ENCODE measurements around the gene CROCC. TPM values are rescaled to one million over a fixed set of nuclear protein-coding genes. Genes with fewer than 3 reads are reported as not detected.

CROCC gene
- total RNA-seq, 1 donor from 2014 or later: 6.8 TPM

GRCh38 chr1:16992102-16992501 lies 70.4 kb downstream of the CROCC start:
- no peaks in the 10 kb centered on the region for H3K9me3 ChIP-seq (ENCODE audit: control insufficient read depth in 3 of 3, low read length in 3 of 3)
- H3K4me3 ChIP-seq (ENCODE audit: low read length in 3 of 3): no peak overlapping the region
- H3K4me1 ChIP-seq (ENCODE audit: control insufficient read depth in 3 of 3, insufficient read depth in 3 of 3, low read length in 3 of 3): no peaks in the 10 kb centered on the region
- no peak overlapping the region for H3K27ac ChIP-seq (ENCODE audit: low read depth, low read length)
- no peaks in the 10 kb centered on the region for H3K27me3 ChIP-seq (ENCODE audit: control insufficient read depth in 3 of 3, insufficient read depth in 3 of 3, low read length in 3 of 3)
- peaks cover 26 to 47% (median 38%) of the 10 kb centered on the region in 3 donors for H3K36me3 ChIP-seq (ENCODE audit: control insufficient read depth in 3 of 3, insufficient read depth in 3 of 3, low read length in 3 of 3)
- H3K9ac ChIP-seq (ENCODE audit: low read depth in 1 of 3, low read length in 3 of 3): no peak overlapping the region

- H3K4me1 ChIP-seq (ENCODE audit: control insufficient read depth in 3 of 3, insufficient read depth in 3 of 3, low read length in 3 of 3): no peaks in the 10 kb centered on the region
- no peak overlapping the region for H3K4me3 ChIP-seq (ENCODE audit: low read length in 3 of 3)
- no peaks in the 10 kb centered on the region for H3K27me3 ChIP-seq (ENCODE audit: control insufficient read depth in 3 of 3, insufficient read depth in 3 of 3, low read length in 3 of 3)
- H3K36me3 ChIP-seq (ENCODE audit: control insufficient read depth in 3 of 3, insufficient read depth in 3 of 3, low read length in 3 of 3): peaks cover 22 to 42% (median 33%) of the 10 kb centered on the region in 3 donors
- H3K27ac ChIP-seq (ENCODE audit: low read depth, low read length): no peak overlapping the region
- no peak overlapping the region for H3K9ac ChIP-seq (ENCODE audit: low read depth in 1 of 3, low read length in 3 of 3)
- H3K9me3 ChIP-seq (ENCODE audit: control insufficient read depth in 3 of 3, low read length in 3 of 3): no peaks in the 10 kb centered on the region
These were observed 70.9 kb downstream of the CROCC start for GRCh38 chr1:16992675-16993074.

GRCh38 chr1:16993521-16994038 lies 71.8 kb downstream of the CROCC start:
- no peaks in the 10 kb centered on the region for H3K27me3 ChIP-seq (ENCODE audit: control insufficient read depth in 3 of 3, insufficient read depth in 3 of 3, low read length in 3 of 3)
- H3K9ac ChIP-seq (ENCODE audit: low read depth in 1 of 3, low read length in 3 of 3): no peak overlapping the region
- H3K36me3 ChIP-seq (ENCODE audit: control insufficient read depth in 3 of 3, insufficient read depth in 3 of 3, low read length in 3 of 3): peaks cover 23 to 40% (median 34%) of the 10 kb centered on the region in 3 donors
- no peak overlapping the region for H3K27ac ChIP-seq (ENCODE audit: low read depth, low read length)
- H3K4me1 ChIP-seq (ENCODE audit: control insufficient read depth in 3 of 3, insufficient read depth in 3 of 3, low read length in 3 of 3): no peaks in the 10 kb centered on the region
- no peaks in the 10 kb centered on the region for H3K9me3 ChIP-seq (ENCODE audit: control insufficient read depth in 3 of 3, low read length in 3 of 3)
- H3K4me3 ChIP-seq (ENCODE audit: low read length in 3 of 3): no peak overlapping the region

- H3K27ac ChIP-seq (ENCODE audit: low read depth, low read length): no peak overlapping the region
- no peak overlapping the region for H3K4me3 ChIP-seq (ENCODE audit: low read length in 3 of 3)
- H3K4me1 ChIP-seq (ENCODE audit: control insufficient read depth in 3 of 3, insufficient read depth in 3 of 3, low read length in 3 of 3): no peaks in the 10 kb centered on the region
- no peaks in the 10 kb centered on the region for H3K27me3 ChIP-seq (ENCODE audit: control insufficient read depth in 3 of 3, insufficient read depth in 3 of 3, low read length in 3 of 3)
- H3K9me3 ChIP-seq (ENCODE audit: control insufficient read depth in 3 of 3, low read length in 3 of 3): no peaks in the 10 kb centered on the region
- H3K36me3 ChIP-seq (ENCODE audit: control insufficient read depth in 3 of 3, insufficient read depth in 3 of 3, low read length in 3 of 3): peaks cover 28 to 38% (median 35%) of the 10 kb centered on the region in 3 donors
- no peak overlapping the region for H3K9ac ChIP-seq (ENCODE audit: low read depth in 1 of 3, low read length in 3 of 3)
These were observed 75.1 kb downstream of the CROCC start for GRCh38 chr1:16996845-16997244.

- H3K4me3 ChIP-seq (ENCODE audit: low read length in 3 of 3): no peak overlapping the region
- no peaks in the 10 kb centered on the region for H3K9me3 ChIP-seq (ENCODE audit: control insufficient read depth in 3 of 3, low read length in 3 of 3)
- H3K27me3 ChIP-seq (ENCODE audit: control insufficient read depth in 3 of 3, insufficient read depth in 3 of 3, low read length in 3 of 3): no peaks in the 10 kb centered on the region
- no peaks in the 10 kb centered on the region for H3K4me1 ChIP-seq (ENCODE audit: control insufficient read depth in 3 of 3, insufficient read depth in 3 of 3, low read length in 3 of 3)
- no peak overlapping the region for H3K27ac ChIP-seq (ENCODE audit: low read depth, low read length)
- H3K36me3 ChIP-seq (ENCODE audit: control insufficient read depth in 3 of 3, insufficient read depth in 3 of 3, low read length in 3 of 3): peaks cover 40 to 43% (median 42%) of the 10 kb centered on the region in 3 donors
- H3K9ac ChIP-seq (ENCODE audit: low read depth in 1 of 3, low read length in 3 of 3): no peak overlapping the region
These were observed 76.9 kb downstream of the CROCC start for GRCh38 chr1:16998589-16998988.

- Histone ChIP-seq H3K27me3 (ENCODE audit: control insufficient read depth in 3 of 3, insufficient read depth in 3 of 3, low read length in 3 of 3) (no peaks in the 10 kb centered on the region), H3K9ac (ENCODE audit: low read depth in 1 of 3, low read length in 3 of 3) (no peak overlapping the region), H3K4me3 (ENCODE audit: low read length in 3 of 3) (no peak overlapping the region), H3K36me3 (ENCODE audit: control insufficient read depth in 3 of 3, insufficient read depth in 3 of 3, low read length in 3 of 3) (peaks cover 48 to 53% (median 52%) of the 10 kb centered on the region in 3 donors), H3K27ac (ENCODE audit: low read depth, low read length) (no peak overlapping the region), H3K4me1 (ENCODE audit: control insufficient read depth in 3 of 3, insufficient read depth in 3 of 3, low read length in 3 of 3) (no peaks in the 10 kb centered on the region), H3K9me3 (ENCODE audit: control insufficient read depth in 3 of 3, low read length in 3 of 3) (no peaks in the 10 kb centered on the region)
These were observed 78.1 kb downstream of the CROCC start for GRCh38 chr1:16999863-17000262.

- H3K27me3 ChIP-seq (ENCODE audit: control insufficient read depth in 3 of 3, insufficient read depth in 3 of 3, low read length in 3 of 3): no peaks in the 10 kb centered on the region
- no peak overlapping the region for H3K27ac ChIP-seq (ENCODE audit: low read depth, low read length)
- H3K4me1 ChIP-seq (ENCODE audit: control insufficient read depth in 3 of 3, insufficient read depth in 3 of 3, low read length in 3 of 3): no peaks in the 10 kb centered on the region
- no peaks in the 10 kb centered on the region for H3K9me3 ChIP-seq (ENCODE audit: control insufficient read depth in 3 of 3, low read length in 3 of 3)
- H3K36me3 ChIP-seq (ENCODE audit: control insufficient read depth in 3 of 3, insufficient read depth in 3 of 3, low read length in 3 of 3): peaks cover 45 to 53% (median 45%) of the 10 kb centered on the region in 3 donors
- H3K4me3 ChIP-seq (ENCODE audit: low read length in 3 of 3): no peak overlapping the region
- no peak overlapping the region for H3K9ac ChIP-seq (ENCODE audit: low read depth in 1 of 3, low read length in 3 of 3)
These were observed 80.2 kb downstream of the CROCC start for GRCh38 chr1:17001760-17002523.

- Histone ChIP-seq H3K4me3 (ENCODE audit: low read length in 3 of 3) (no peak overlapping the region), H3K36me3 (ENCODE audit: control insufficient read depth in 3 of 3, insufficient read depth in 3 of 3, low read length in 3 of 3) (peaks cover 43 to 51% (median 44%) of the 10 kb centered on the region in 3 donors), H3K27me3 (ENCODE audit: control insufficient read depth in 3 of 3, insufficient read depth in 3 of 3, low read length in 3 of 3) (no peaks in the 10 kb centered on the region), H3K4me1 (ENCODE audit: control insufficient read depth in 3 of 3, insufficient read depth in 3 of 3, low read length in 3 of 3) (no peaks in the 10 kb centered on the region), H3K27ac (ENCODE audit: low read depth, low read length) (no peak overlapping the region), H3K9ac (ENCODE audit: low read depth in 1 of 3, low read length in 3 of 3) (no peak overlapping the region), H3K9me3 (ENCODE audit: control insufficient read depth in 3 of 3, low read length in 3 of 3) (no peaks in the 10 kb centered on the region)
These were observed 80.8 kb downstream of the CROCC start for GRCh38 chr1:17002524-17002902.

- Histone ChIP-seq H3K36me3 (ENCODE audit: control insufficient read depth in 3 of 3, insufficient read depth in 3 of 3, low read length in 3 of 3) (peaks cover 33 to 39% (median 33%) of the 10 kb centered on the region in 3 donors), H3K4me1 (ENCODE audit: control insufficient read depth in 3 of 3, insufficient read depth in 3 of 3, low read length in 3 of 3) (peaks cover 3 to 5% (median 3%) of the 10 kb centered on the region in 3 donors), H3K27ac (ENCODE audit: low read depth, low read length) (no peak overlapping the region), H3K4me3 (ENCODE audit: low read length in 3 of 3) (no peak overlapping the region), H3K9ac (ENCODE audit: low read depth in 1 of 3, low read length in 3 of 3) (no peak overlapping the region), H3K9me3 (ENCODE audit: control insufficient read depth in 3 of 3, low read length in 3 of 3) (no peaks in the 10 kb centered on the region), H3K27me3 (ENCODE audit: control insufficient read depth in 3 of 3, insufficient read depth in 3 of 3, low read length in 3 of 3) (no peaks in the 10 kb centered on the region)
These were observed 83.0 kb downstream of the CROCC start for GRCh38 chr1:17004466-17005364.

GRCh38 chr1:17005365-17005740 lies 83.6 kb downstream of the CROCC start:
- no peaks in the 10 kb centered on the region for H3K27me3 ChIP-seq (ENCODE audit: control insufficient read depth in 3 of 3, insufficient read depth in 3 of 3, low read length in 3 of 3)
- H3K27ac ChIP-seq (ENCODE audit: low read depth, low read length): no peak overlapping the region
- no peaks in the 10 kb centered on the region for H3K9me3 ChIP-seq (ENCODE audit: control insufficient read depth in 3 of 3, low read length in 3 of 3)
- H3K4me1 ChIP-seq (ENCODE audit: control insufficient read depth in 3 of 3, insufficient read depth in 3 of 3, low read length in 3 of 3): peaks cover 7 to 8% (median 7%) of the 10 kb centered on the region in 3 donors
- H3K36me3 ChIP-seq (ENCODE audit: control insufficient read depth in 3 of 3, insufficient read depth in 3 of 3, low read length in 3 of 3): peaks cover 32 to 39% (median 33%) of the 10 kb centered on the region in 3 donors
- H3K9ac ChIP-seq (ENCODE audit: low read depth in 1 of 3, low read length in 3 of 3): no peak overlapping the region
- H3K4me3 ChIP-seq (ENCODE audit: low read length in 3 of 3): no peak overlapping the region

Data from skeletal muscle tissue (tissue), 4 donors.